GM19463 (cell line): Measurements from ENCODE around the gene MAB21L1.
A peak's percentile ranks its signal among the peaks of the same experiment; 100 is the strongest.

Experiments
- ATAC-seq: cut with Tn5 transposase; IDR thresholded peaks from one replicate; pipeline ENCODE4 v1.9.1; 2021; ENCODE audit warnings: mild to moderate bottlenecking, moderate library complexity; ENCODE audit not compliant: unreplicated experiment

MAB21L1 gene

GRCh38 chr13:35475960-35476943 lies at the start of gene MAB21L1:
MAB21L1 (minus strand) TSS chr13:35476689; CDS start chr13:35476138, 551 bp downstream.
- ATAC-seq, result peak; percentile 34

DNA sequence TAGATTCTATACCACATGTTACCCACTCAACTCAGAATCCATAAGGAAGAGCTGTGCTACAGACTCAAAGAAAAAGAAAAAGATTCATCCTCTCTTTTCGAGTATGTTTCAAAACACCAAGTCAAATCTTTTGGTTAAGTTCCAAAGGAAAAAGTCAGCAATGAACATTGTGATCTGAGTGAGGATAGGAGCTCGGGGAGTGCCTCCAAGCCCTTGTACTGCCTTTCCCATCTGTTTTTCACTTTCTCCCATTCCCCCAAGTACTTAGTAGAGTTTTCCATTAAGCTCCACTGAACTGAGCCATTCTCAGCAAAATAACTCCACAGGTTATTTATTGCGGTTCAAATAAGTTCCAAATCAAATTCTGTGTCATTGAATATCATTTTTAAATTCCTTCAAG lies 47.7 kb upstream of the MAB21L1 start:
- no peak for ATAC-seq

GRCh38 chr13:35518337-35518946 lies 42.0 kb upstream of the MAB21L1 start:
- no peak for ATAC-seq

DNA sequence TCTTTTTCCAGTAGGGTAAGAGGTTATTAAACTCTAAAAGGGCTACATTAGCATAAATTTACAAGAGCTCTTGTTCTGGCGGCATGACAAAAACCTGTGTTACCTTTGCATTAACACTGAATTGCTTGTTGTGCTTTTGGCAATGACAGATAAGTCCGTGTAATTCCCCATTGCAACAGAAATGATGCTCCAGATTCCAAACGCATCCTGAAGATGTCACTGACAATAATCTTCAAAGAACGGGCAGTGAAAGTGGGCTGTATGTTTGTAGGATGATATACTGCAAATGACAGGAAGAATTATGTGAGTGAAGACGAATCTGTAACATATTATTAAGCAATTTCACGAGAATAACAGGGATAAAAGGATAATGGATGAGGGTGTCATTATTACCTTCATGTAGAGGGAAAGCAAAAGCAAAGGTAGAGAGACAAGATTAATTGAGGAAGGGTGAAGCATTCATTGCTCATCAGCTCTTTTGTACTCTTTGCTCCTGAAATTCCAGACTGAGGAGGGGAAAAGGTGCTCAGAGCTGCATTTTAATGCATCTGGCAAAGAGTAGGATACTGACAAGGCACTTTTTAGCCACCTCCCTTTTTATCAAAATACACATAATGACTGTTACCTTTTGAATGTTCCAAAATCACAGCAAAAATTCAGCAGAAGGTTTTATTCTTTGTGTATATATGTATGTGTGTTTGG lies 38.5 kb upstream of the MAB21L1 start:
- ATAC-seq, result no peak

GRCh38 chr13:35514061-35514477 lies 37.6 kb upstream of the MAB21L1 start:
- ATAC-seq, result no peak

DNA sequence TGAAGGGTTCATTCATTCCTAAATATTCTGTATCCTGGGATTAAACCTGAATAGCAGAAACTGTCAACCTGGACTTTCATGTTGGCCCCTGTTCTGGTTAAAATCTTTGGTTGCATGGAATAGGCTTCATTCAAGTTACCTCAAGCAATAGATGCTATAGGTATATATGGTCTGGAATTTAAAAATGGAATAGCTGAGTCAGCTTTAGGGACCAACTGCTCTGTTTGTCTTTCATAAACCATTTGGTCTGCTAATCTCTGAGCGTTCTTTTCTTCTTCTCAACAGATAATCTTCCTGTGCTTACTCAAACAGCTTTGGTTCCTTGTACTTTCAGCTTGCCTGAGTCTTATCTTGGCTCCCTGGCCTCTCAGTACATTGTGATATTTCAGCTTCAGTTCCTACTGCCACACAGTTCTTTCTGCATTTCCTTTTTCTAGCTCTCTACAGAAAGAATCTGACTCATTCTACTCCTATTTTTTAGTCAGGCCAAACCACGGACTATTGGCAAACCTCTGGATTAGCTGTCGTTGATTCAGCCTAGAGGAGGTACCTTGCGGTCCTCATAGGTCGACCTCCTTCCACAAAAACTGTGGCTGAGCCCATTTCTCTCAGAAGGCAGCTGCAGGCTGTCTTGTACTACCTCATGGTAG lies 35.9 kb upstream of the MAB21L1 start:
- ATAC-seq, result no peak

GRCh38 chr13:35502456-35502855 lies 26.0 kb upstream of the MAB21L1 start:
- no peak for ATAC-seq

GRCh38 chr13:35501661-35502235 lies 25.3 kb upstream of the MAB21L1 start:
- no peak for ATAC-seq

GRCh38 chr13:35500144-35500543 lies 23.7 kb upstream of the MAB21L1 start:
- ATAC-seq, result no peak

- no peak for ATAC-seq
These were observed 23.2 kb upstream of the MAB21L1 start for GRCh38 chr13:35499676-35500075.

DNA sequence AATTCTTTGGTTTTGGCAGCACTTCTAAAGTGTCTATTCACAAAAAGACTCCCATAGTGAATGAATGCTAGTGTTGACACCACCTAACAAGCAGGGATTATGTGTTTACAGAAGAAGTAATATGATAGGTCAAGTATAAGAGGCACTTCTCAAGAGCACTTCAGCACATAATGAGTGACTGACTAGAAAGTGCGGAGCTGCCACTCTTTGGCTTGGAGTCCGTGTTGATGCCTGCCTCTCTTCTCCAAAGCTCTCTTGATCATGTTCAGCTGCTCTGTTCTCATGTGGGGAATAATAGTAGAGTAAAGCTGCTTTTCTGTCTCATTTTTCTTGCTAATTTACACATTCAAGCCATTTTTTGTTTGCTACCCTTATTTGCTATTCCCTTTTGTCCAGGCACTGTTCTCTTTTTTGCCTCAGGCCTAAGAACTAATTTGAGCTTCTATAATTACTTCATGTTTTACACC lies 22.7 kb upstream of the MAB21L1 start:
- ATAC-seq, result no peak

GRCh38 chr13:35498231-35498630 lies 21.7 kb upstream of the MAB21L1 start:
- no peak for ATAC-seq

- ATAC-seq, result no peak
These were observed 20.4 kb upstream of the MAB21L1 start for GRCh38 chr13:35496761-35497386.

DNA sequence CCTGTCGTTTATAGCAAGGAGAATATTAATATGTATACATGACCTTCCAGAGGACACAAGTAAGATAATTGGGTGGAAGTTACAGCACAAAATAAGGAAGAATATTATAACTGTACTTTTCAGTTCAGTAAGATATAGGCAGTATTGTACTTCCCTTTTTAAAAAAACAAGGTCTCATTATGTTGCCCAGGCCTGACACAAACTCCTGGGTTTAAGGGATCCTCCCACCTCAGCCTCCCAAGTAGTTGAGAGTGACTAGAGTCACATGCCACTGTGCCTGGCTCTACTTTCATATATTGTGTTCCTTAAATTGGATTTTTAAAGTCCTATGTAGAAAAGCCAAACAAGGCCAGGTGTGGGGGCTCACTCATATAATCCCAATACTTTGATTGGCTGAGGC lies 19.5 kb upstream of the MAB21L1 start:
- ATAC-seq, result no peak

- ATAC-seq, result no peak
These were observed 12.6 kb upstream of the MAB21L1 start for GRCh38 chr13:35489050-35489449.

- no peak for ATAC-seq
These were observed 8.9 kb upstream of the MAB21L1 start for GRCh38 chr13:35485424-35485823.

DNA sequence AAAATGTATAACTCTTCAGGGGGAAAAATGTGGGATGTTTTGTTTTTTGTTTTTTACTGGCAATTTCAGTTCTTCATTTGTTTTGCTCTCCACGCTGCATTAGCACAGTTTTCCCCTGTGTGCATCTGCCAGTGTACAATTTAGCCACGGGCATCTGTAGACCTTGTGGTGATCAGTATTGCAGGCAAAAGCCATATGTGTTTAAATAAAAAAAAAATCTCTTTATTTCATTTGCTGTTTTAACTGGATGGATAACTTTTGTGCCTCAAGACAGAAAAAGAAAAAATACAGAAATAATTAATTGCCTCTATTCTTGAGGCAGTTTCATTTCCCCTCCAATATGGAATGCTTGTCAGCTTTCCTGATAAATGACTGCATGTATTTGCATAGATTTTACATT lies 7.9 kb upstream of the MAB21L1 start:
- ATAC-seq, result no peak

DNA sequence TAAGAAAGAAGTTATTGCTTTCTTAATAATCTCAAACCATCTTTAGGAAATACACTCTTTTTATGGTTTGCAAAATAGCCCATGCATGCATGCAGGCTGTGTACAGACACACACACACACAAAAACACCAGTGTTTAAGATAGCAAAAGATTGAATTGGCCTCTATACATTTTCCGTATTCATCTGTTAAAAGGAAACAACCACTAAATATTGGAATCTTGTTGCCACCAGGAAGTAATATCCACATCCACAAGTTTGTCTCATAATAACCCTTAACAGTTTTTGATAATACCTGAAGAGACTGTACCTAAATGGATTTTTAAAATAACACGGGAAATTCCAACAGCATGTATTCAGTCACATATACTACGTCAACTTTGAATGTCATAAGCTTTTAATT lies 7.3 kb upstream of the MAB21L1 start:
- ATAC-seq, result no peak

DNA sequence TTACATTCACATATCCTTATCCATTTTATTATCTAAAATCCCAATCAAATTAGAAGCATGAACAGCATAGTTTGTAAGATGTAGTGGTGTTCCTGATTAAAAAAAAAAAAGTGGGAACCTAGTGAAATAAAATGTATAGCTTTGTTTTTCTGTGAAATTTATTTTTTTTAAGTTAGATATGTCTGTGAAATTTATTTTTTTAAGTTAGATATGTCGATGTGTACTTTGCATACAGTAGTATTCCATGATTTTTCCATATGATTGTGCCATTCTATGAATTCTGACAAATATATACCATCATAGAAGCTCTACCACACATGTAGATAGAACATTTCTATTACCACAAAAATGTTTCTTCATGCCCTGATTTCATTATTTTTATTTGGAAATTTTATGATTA lies 6.0 kb upstream of the MAB21L1 start:
- ATAC-seq, result no peak

DNA sequence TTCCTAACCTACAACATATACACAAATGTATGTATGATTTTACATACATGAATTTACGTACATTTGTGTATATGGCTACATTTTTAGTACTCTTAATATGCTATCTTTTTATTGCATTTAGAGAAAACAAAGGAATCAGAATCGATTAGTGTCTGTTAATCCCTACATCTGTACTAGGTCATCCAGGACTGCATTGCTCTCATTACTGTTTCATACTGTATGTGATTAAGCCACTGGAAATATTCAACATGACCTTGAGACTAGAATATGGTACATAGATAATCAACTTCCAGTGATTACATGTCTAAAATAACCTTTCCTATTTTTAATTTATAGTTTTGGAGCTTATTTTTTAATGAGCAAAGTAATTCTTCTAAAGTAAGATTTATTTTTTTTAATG lies 5.3 kb upstream of the MAB21L1 start:
- no peak for ATAC-seq
